Coronary artery (tissue), 2 donors: ENCODE data around the gene MBP.
A peak's percentile ranks its signal among the peaks of the same experiment; 100 is the strongest.

Experiments used
- DNase-seq: peaks from one replicate; pipeline ENCODE4 v3.0.0-alpha.2; 2017; ENCODE audit warnings: low spot score
- H3K27ac ChIP-seq, 2 donors: fragments of 200-600 bp; sonication (generic); one replicate each; pipeline ENCODE4 v1.5.1; 2016 to 2019
- H3K4me3 ChIP-seq: fragments of 200-600 bp; sonication (generic); 2 replicates; pipeline ENCODE4 v1.5.1; 2016; ENCODE audit warnings: mild to moderate bottlenecking, moderate library complexity
- CTCF ChIP-seq: fragments of 200-600 bp; sonication (generic); IDR thresholded peaks from one replicate; pipeline ENCODE4 v1.5.1; 2019; ENCODE audit warnings: antibody characterized with exemption

The MBP gene

GRCh38 chr18:76985156-76985950, 147.2 kb downstream of the MBP start:
- no peak for TF ChIP-seq CTCF
- DNase-seq: no peak
- Histone ChIP-seq H3K4me3 (no peak overlapping the region), H3K27ac (no peak overlapping the region)

DNA sequence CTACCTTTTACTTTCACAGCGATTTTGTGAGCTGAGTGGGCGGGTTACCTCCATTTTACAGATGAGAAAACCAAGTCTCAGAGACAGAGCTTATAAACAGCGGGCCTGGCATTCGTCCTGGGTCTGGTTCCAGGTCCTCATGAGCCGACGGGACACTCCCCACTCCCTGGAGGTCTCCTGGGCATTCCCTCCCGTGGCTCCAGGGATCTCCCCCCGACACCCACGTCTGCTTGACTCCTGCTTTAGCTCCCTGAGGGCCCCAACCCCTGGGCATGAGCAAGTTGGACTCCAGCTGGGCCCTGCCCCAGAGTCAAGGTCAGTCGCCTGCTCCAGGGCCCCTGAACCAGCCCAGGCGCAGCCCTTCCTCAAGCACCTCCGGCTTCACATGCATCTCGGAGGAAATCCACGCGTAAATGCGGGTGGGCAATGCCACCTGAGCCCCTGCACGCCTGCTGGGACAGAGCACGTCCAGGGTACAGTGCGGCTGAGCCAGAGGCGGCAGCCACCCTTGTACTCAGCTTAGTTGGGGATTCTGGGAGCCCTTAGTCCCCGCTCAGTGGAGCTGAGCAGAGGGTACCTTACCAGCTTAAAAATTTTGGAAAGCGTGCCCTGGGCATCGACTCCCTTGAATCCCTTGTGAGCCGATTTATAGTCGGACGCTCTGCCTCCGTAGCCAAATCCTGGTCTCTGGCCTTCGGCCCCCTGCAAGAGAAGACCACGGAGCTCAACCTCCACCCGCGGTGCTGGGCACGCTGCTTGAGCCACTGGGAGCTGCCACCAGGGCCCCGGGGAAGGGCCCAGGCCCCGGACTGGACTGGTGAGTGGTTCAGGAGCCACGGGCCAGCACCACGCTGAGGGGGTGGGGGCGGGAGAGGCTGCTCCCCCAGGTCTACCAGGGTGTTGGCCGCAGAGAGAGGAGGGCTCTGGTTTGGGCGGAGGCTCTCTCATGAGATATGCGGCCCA, 148.1 kb downstream of the MBP start:
- peak; percentile 55 for DNase-seq
- no peak overlapping the region for H3K27ac ChIP-seq
- no peak overlapping the region for H3K4me3 ChIP-seq
- no peak for TF ChIP-seq CTCF

DNA sequence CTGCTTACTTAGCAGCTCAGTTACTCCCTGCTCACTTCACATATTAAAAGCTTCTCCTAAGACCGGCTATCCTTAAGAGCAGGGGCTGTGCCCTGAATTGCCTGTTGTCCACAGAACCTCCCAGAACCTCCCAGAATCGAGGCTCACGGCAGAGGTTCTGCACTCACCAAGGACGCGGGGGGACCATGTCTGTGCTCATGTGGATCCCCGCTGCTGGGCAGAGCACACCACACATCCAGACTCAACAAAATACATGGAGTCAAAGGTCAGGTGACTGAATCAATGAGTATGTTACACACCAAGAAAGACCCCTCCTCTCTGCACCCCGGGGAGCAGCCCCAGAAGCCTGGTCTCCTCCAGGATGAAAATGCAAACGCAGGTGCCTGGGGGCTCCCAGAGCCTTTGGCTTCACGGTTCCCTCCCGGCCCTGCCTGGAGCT, 149.0 kb downstream of the MBP start:
- Histone ChIP-seq H3K4me3 (no peak overlapping the region), H3K27ac (no peak overlapping the region)
- no peak for TF ChIP-seq CTCF
- DNase-seq: no peak

GRCh38 chr18:76982841-76983583, 149.6 kb downstream of the MBP start:
- Histone ChIP-seq H3K27ac (no peak overlapping the region), H3K4me3 (no peak overlapping the region)
- peak; percentile 88 for TF ChIP-seq CTCF
- DNase-seq: peak; percentile 76

GRCh38 chr18:76982038-76982437, 150.5 kb downstream of the MBP start:
- H3K4me3 ChIP-seq: no peak overlapping the region
- TF ChIP-seq CTCF: no peak
- H3K27ac ChIP-seq: no peak overlapping the region
- DNase-seq: peak; percentile 33

DNA sequence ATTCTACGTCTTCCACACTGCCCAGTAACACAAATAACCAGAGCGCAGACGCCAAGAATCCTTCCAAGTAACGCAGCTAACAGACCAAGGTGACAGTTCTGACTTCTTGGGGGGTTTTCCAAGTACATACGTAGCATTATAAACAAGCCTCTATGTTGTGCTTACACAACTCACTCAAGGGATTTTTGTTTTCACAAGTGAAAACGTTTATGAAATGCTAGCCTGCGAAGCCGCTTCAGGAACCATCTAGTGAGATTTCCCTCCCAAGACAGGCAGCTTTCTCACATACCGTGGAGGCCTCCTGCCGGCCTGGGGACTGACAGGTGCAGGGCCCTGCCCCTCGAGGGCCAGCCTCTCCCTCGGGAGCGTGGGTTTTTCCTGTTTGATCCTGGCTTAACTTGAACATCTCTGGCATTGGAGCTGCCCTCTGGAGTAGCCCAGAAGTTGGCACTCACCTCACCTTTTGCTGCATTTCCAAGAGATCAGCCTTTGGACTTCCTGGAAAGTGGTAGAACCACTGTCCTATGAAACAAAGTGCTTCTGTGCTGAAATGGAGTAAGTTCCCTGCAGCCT, 151.1 kb downstream of the MBP start:
- H3K27ac ChIP-seq: no peak overlapping the region
- TF ChIP-seq CTCF: no peak
- peak; percentile 40 for DNase-seq
- no peak overlapping the region for H3K4me3 ChIP-seq
